Activated T-helper 2 cell treated with anti-CD3 and anti-CD28 coated beads, Interferon-gamma antibody, Interleukin-2, Interleukin-4, amounts not matched to agents 10 μg/mL and 5 μg/mL and 100 μg/mL, durations not matched to agents 14 hours and 24 hours and 36 hours (primary cell): ENCODE data around the gene C1GALT1C1. TPM values are rescaled to one million over a fixed set of nuclear protein-coding genes. Genes with fewer than 3 reads are reported as not detected.
"Not testable (repeated sequence)": the region's sequence is repeated elsewhere in the genome, so short reads cannot be mapped to it uniquely, and the experiment has no call there.

Experiments used
- DNase-seq: peaks from one replicate; pipeline ENCODE4 v3.0.0; 2021; ENCODE audit warnings: low spot score
- H3K27ac Mint-ChIP-seq: one replicate; pipeline ENCODE4 v1.8.0; 2021; ENCODE audit warnings: mixed read lengths
- H3K27me3 Mint-ChIP-seq: one replicate; pipeline ENCODE4 v1.8.0; 2021; ENCODE audit warnings: low read depth, mixed read lengths
- H3K36me3 Mint-ChIP-seq: one replicate; pipeline ENCODE4 v1.8.0; 2021; ENCODE audit warnings: low read depth, mixed read lengths
- H3K4me1 Mint-ChIP-seq: one replicate; pipeline ENCODE4 v1.8.0; 2021; ENCODE audit warnings: low read depth, mixed read lengths
- H3K4me3 Mint-ChIP-seq: one replicate; pipeline ENCODE4 v1.8.0; 2021; ENCODE audit warnings: low read depth, mild to moderate bottlenecking, moderate library complexity, mixed read lengths
- H3K9me3 Mint-ChIP-seq: one replicate; pipeline ENCODE4 v1.8.0; 2021; ENCODE audit warnings: mixed read lengths
- intact Hi-C: fragments of 100-400 bp; cut with micrococcal nuclease; formaldehyde crosslinking; loops from one replicate; pipeline ENCODE4 v1.15.1; 2023
- total RNA-seq: library from RNA; stranded (reverse); gene quantifications from 2 replicates; pipeline ENCODE4 v1.2.3, GENCODE V29; 2022

C1GALT1C1 gene
- 24.5 and 25.0 TPM in 2 replicates for total RNA-seq

DNA sequence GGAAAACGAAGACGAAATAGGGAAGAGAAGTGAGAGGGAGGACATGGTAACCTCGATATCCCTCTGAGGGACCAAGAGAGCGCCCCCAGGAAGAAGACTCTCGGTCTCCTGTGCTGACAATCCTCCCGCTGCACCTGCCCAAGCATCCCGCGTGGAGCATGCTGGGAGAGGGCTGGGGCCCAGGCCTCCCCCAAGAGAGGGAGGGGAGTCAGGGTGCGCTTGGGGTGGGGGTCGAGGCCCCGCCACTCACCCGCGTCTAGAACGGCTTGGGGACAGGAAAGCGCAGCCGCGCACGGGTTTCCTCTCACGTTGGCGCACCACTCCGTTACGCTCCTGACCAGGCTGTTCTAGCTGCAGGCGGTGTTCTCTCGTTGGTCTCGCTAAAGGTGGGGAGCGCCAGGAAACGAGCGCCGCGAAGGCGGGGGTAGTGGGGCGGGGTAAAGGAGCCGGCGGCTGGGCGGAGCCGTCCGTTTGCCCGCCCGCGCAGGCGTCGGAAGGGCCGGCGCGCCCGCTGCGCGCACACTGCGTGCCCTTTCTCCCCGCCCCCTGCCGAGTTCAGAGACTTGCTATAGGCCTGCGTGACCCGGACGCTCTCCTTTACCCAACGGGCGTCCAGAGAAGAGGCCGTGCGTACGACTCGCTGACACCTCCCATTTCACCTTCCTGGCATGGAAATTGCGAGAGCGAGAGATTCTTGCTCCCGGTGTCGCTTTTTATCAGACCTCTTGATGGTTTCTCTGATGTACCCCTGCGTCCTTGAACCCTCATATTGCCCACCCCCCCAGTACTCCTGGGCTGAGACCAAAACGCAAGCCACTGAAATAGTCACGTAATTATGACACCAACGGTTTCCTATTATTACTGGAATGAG, at the start of gene C1GALT1C1:
TSS of gene C1GALT1C1 (minus strand) at position 388 of the 871 bp plus-strand sequence. CDS start 2,888 bp downstream, outside the sequence.
- Mint-ChIP-seq H3K36me3 (peaks cover 11% of the 10 kb centered on the region), H3K4me3 (peak within 1 kb of the TSS; percentile 88), H3K9me3 (no peaks in the 10 kb centered on the region), H3K4me1 (peaks cover 21% of the 10 kb centered on the region), H3K27ac (peak within 1 kb of the TSS; percentile 96), H3K27me3 (no peaks in the 10 kb centered on the region)
- intact Hi-C loops = loop anchor here (1.0 to 10.0 kb wide), 3 partner anchors 65 to 144 kb away; no protein-coding TSS in a partner anchor
- DNase-seq = peak; percentile 89

DNA sequence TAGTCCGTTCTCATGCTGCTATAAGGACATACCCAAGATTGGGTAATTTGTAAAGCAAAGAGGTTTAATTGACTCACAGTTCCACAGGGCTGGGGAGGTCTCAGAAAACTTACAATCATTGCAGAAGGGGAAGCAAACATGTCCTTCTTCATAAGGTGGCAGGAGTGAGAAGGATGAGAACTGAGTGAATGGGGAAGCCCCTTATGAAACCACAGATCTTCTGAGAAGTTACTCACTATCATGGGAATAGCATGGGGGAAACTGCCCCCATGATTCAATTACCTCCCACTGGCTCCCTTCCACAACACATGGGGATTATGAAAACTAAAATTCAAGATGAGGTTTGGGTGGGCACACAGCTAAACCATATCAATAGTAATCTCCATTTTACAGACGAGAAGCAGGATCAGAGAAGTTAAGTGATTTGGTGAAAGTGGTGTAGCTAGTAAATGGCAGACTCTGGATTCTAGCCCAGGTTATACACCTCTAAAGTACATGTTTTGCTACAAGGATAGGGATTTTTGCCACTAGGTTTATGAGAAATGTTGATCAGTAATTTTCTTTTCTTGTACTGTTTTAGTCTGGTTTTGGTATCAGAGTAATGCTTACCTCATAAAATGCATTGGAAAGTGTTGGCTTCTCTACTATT, 47.3 kb upstream of the C1GALT1C1 start:
- peaks cover 10% of the 10 kb centered on the region for H3K4me1 Mint-ChIP-seq
- H3K9me3 Mint-ChIP-seq = peaks cover 22% of the 10 kb centered on the region
- H3K4me3 Mint-ChIP-seq = no peak overlapping the region
- no peak for DNase-seq
- no peaks in the 10 kb centered on the region for H3K27me3 Mint-ChIP-seq
- intact Hi-C loops = no loop called here
- peak overlapping the region; percentile 65 for H3K27ac Mint-ChIP-seq
- H3K36me3 Mint-ChIP-seq = peaks cover 6% of the 10 kb centered on the region

DNA sequence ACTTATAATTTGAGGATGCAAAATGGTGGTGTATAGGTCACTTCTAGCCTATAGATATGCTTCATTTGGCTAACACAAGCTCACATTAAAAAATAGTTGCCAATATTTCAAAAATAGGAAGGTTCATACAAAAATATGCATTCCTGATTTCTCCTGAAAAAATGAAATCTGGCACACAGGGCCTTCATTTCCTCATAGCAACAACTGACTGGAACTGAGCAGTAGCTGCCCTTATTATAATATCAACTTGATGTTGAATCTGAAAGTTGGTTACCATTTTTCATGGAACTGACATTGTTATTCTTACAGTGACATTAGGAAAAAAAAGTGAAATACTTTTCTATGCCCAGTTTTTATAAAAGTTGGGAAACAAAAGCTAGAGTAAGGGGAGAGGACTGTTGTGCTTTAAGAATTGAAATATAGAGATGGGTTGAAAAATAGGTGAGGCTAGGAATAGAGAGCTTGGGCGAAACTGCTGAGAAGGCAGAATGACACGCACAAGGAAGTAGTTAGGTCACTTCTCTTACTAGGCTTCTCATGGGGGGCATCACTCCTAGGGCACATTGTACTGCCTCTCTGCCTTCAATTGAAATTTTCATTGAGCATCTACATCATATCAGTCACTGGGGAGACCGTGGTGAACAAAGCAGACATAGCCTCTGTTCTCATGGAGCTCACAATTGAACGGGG, 43.1 kb upstream of the C1GALT1C1 start:
- Mint-ChIP-seq H3K36me3 (peaks cover 6% of the 10 kb centered on the region), H3K4me1 (peaks cover 3% of the 10 kb centered on the region), H3K27ac (no peak overlapping the region), H3K27me3 (no peaks in the 10 kb centered on the region), H3K9me3 (peaks cover 13% of the 10 kb centered on the region), H3K4me3 (no peak overlapping the region)
- DNase-seq = no peak
- intact Hi-C loops = no loop called here

DNA sequence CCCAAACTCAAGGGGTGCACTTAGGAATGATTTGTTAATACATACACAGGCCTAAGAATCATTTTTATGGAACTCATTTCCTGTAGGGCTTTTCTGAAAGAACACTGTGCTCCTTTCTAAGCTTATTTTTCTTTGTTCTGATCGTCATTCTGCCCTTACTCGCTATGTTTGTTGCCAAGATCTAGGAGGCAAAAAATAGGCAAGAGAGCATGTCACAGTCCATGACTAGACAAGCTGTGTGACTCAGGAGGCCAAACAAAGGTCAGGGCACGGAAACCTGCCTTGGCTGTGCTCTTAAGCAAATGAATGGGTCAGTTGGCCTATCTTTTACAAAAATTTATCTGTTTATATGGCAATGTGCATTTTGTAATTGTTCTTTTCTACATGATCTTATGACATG, 42.5 kb upstream of the C1GALT1C1 start:
- intact Hi-C loops = no loop called here
- H3K4me1 Mint-ChIP-seq = peaks cover 3% of the 10 kb centered on the region

DNA sequence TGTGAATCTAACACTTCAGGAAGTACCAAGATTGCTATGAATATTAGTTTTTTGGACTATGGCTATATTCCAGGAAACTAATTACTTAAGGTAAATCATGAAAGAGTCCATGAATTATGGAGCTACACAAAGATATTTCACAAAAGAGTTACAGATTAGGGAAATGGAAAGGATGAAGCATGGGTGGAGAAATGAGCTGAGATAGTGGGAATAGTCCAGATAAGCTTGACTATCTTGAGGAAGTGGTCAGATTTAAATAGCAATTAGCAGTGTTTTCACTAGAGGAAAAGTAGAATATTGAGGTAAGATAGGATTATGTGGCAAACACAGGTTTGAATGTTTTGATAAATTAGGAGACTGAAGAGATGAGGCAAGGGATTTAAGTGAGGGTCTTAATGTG, 42.1 kb upstream of the C1GALT1C1 start:
- DNase-seq = no peak
- Mint-ChIP-seq H3K27me3 (no peaks in the 10 kb centered on the region), H3K36me3 (peaks cover 6% of the 10 kb centered on the region), H3K9me3 (peaks cover 8% of the 10 kb centered on the region), H3K27ac (no peak overlapping the region), H3K4me1 (no peaks in the 10 kb centered on the region), H3K4me3 (no peak overlapping the region)
- intact Hi-C loops = no loop called here

More for the DNA sequence above, 42.5 kb upstream of the C1GALT1C1 start:
- Mint-ChIP-seq H3K4me3 (no peak overlapping the region), H3K27me3 (no peaks in the 10 kb centered on the region), H3K27ac (no peak overlapping the region), H3K36me3 (peaks cover 6% of the 10 kb centered on the region), H3K9me3 (peaks cover 11% of the 10 kb centered on the region)
- DNase-seq = no peak

DNA sequence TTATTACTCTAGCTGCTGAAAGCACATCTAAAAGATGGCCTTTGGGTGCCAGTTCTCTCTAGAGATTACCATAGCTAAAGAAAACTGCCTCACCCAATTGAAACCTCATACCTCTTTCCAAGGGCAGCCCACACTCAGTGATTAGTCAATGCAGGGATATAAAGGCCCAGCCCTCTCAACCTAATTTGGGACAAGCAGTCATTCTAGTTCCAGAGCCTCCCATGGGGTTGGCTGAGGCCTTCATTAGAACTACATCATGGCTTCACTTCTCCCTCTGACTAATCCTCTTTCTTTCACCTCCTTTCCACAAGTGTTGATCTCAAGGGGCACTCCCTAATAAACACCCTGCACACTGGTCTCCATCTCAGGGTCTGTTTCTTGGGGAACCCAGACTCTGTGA, 38.5 kb upstream of the C1GALT1C1 start:
- H3K4me3 Mint-ChIP-seq = no peak overlapping the region
- DNase-seq = no peak
- H3K4me1 Mint-ChIP-seq = peaks cover 3% of the 10 kb centered on the region
- H3K27me3 Mint-ChIP-seq = no peaks in the 10 kb centered on the region
- intact Hi-C loops = no loop called here
- no peak overlapping the region for H3K27ac Mint-ChIP-seq
- H3K9me3 Mint-ChIP-seq = no peaks in the 10 kb centered on the region
- H3K36me3 Mint-ChIP-seq = no peaks in the 10 kb centered on the region

DNA sequence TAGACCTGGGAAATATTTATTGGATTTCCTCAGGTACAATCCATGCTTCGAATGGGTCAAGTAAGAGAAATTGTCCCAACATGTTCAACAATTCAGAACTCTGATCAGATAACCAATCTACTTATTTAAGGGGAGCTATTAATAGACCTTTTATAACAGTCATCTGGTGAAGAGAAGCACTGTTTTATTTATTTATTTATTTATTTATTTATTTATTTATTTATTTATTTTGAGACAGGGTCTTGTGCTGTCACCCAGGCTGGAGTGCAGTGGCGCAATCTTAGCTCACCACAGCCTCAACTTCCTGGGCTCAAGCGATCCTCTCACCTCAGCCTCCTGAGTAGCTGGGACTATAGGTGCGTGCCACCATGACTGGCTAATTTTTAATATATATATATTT, 34.7 kb upstream of the C1GALT1C1 start:
- H3K36me3 Mint-ChIP-seq, H3K9me3 Mint-ChIP-seq, H3K27me3 Mint-ChIP-seq, H3K27ac Mint-ChIP-seq, DNase-seq, H3K4me1 Mint-ChIP-seq, H3K4me3 Mint-ChIP-seq: not testable (repeated sequence)
- intact Hi-C loops = loop anchor here (1.0 to 5.0 kb wide), 2 partner anchors 152 to 166 kb away; no protein-coding TSS in a partner anchor

DNA sequence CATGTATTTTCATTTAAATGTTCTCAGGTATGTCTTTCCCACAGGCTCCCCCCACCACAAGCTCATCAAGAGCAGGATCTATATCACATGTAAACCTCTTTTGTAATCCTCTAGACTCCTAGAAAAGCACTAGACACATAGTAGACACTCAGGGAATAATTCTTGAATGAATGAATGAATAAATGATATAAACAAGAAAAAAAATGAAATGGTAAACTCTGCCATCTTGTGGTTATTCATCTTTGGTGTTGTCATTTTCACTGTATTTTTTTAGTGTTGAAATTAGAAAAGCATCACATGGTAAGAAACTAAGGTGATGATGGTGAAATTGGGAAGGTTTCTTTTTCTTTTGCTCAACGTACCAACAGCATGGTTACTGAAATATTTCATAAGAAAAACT, 34.2 kb upstream of the C1GALT1C1 start:
- H3K4me1 Mint-ChIP-seq = peaks cover 3% of the 10 kb centered on the region
- H3K4me3 Mint-ChIP-seq = no peak overlapping the region
- DNase-seq = no peak
- H3K27ac Mint-ChIP-seq = no peak overlapping the region
- H3K27me3 Mint-ChIP-seq = no peaks in the 10 kb centered on the region
- H3K36me3 Mint-ChIP-seq = no peaks in the 10 kb centered on the region
- intact Hi-C loops = loop anchor here (1.0 to 5.0 kb wide), 2 partner anchors 152 to 166 kb away; no protein-coding TSS in a partner anchor
- no peaks in the 10 kb centered on the region for H3K9me3 Mint-ChIP-seq

DNA sequence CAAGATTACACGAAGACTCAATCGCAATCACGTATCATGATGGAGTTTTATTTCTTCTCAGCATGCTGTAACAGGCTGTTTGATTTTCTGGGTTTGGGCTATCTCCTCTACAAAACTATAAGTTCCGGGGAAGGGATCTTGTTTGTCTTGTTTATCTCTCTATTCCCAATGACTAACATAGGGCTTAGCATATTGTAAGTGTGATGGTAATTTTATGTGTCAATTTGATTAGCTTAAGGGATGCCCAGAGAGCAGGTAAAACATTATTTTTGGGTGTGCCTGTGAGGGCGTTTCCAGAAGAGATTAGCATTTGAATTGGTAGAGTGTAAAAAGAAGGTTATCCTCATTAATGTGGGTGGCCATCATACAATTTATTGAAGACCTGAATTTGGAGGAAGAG, 32.8 kb upstream of the C1GALT1C1 start:
- intact Hi-C loops = loop anchor here (5.0 kb wide), 1 partner anchor 150 kb away; no protein-coding TSS in a partner anchor
- H3K4me1 Mint-ChIP-seq = peaks cover 4% of the 10 kb centered on the region
- H3K9me3 Mint-ChIP-seq = no peaks in the 10 kb centered on the region
- H3K36me3 Mint-ChIP-seq = no peaks in the 10 kb centered on the region
- H3K27ac Mint-ChIP-seq = no peak overlapping the region
- no peaks in the 10 kb centered on the region for H3K27me3 Mint-ChIP-seq
- no peak for DNase-seq
- no peak overlapping the region for H3K4me3 Mint-ChIP-seq

DNA sequence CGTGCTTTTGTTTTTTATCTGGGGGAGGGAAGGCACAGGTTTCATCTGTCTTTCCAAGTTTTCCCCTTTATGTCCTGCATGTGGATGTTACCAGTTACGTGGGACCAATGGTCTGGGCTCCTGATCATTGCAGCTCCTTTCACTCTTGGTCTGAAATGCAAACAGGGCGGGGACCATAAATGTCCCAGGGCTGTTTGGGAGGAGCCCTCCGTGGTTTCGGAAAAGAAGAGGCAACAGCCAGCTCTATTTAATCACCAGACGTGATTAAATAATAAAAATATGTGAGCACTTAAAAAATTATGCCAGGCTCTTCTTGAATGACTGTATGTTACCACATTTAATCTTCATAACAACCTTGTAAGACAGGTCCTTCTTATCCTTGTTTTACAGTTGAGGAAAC, 30.8 kb upstream of the C1GALT1C1 start:
- H3K36me3 Mint-ChIP-seq = no peaks in the 10 kb centered on the region
- intact Hi-C loops = loop anchor here (5.0 kb wide), 1 partner anchor 148 kb away; no protein-coding TSS in a partner anchor
- H3K9me3 Mint-ChIP-seq = no peaks in the 10 kb centered on the region
- DNase-seq = no peak
- H3K4me1 Mint-ChIP-seq = peaks cover 5% of the 10 kb centered on the region
- no peak overlapping the region for H3K4me3 Mint-ChIP-seq
- H3K27ac Mint-ChIP-seq = no peak overlapping the region
- H3K27me3 Mint-ChIP-seq = no peaks in the 10 kb centered on the region

DNA sequence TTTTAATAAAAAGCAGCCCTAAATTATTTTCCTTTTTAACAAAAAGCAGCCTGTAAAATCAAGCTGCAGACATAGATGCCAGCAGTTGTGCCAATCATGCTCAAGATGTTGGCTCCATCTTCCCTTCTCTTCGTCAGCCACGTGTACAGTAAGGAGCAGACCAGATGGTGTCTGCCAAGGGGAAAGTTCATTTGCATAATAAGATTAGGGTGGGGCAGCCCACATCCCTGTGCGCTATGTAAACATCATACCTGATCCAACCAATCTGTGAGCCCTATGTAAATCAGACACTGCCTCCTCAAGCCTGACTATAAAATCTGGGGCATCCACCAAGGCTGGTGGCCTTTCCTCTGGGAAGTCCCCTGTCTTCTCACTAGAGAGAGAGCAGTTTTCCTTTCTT, 23.1 kb upstream of the C1GALT1C1 start:
- Mint-ChIP-seq H3K27me3 (no peaks in the 10 kb centered on the region), H3K4me1 (peaks cover 5% of the 10 kb centered on the region), H3K4me3 (no peak overlapping the region), H3K9me3 (no peaks in the 10 kb centered on the region), H3K36me3 (no peaks in the 10 kb centered on the region), H3K27ac (no peak overlapping the region)
- no peak for DNase-seq
- intact Hi-C loops = no loop called here

DNA sequence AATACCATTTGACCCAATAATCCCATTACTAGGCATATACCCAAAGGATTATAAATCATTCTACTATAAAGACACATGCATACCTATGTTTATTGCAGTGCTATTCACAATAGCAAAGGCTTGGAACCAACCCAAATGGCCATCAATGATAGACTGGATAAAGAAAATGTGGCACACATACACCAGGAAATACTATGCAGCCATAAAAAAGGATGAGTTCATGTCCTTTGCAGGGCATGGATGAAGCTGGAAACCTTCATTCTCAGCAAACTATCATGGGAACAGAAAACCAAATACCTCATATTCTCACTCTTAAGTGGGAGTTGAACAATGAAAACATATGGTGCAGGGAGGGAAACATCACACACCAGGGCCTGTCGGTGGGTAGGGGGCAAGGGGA, 22.4 kb upstream of the C1GALT1C1 start:
- DNase-seq, H3K27ac Mint-ChIP-seq, intact Hi-C loops, H3K36me3 Mint-ChIP-seq, H3K9me3 Mint-ChIP-seq, H3K4me3 Mint-ChIP-seq, H3K27me3 Mint-ChIP-seq, H3K4me1 Mint-ChIP-seq: not testable (repeated sequence)
